ENCODE measurements around the gene SP140L. TPM values are rescaled to one million over a fixed set of nuclear protein-coding genes. Genes with fewer than 3 reads are reported as not detected.
"Not testable (repeated sequence)": the region's sequence is repeated elsewhere in the genome, so short reads cannot be mapped to it uniquely, and the experiment has no call there.

The SP140L gene
- total and polyA plus RNA-seq, 4 donors: 6.0 to 21.8 (median 13.3) TPM

DNA sequence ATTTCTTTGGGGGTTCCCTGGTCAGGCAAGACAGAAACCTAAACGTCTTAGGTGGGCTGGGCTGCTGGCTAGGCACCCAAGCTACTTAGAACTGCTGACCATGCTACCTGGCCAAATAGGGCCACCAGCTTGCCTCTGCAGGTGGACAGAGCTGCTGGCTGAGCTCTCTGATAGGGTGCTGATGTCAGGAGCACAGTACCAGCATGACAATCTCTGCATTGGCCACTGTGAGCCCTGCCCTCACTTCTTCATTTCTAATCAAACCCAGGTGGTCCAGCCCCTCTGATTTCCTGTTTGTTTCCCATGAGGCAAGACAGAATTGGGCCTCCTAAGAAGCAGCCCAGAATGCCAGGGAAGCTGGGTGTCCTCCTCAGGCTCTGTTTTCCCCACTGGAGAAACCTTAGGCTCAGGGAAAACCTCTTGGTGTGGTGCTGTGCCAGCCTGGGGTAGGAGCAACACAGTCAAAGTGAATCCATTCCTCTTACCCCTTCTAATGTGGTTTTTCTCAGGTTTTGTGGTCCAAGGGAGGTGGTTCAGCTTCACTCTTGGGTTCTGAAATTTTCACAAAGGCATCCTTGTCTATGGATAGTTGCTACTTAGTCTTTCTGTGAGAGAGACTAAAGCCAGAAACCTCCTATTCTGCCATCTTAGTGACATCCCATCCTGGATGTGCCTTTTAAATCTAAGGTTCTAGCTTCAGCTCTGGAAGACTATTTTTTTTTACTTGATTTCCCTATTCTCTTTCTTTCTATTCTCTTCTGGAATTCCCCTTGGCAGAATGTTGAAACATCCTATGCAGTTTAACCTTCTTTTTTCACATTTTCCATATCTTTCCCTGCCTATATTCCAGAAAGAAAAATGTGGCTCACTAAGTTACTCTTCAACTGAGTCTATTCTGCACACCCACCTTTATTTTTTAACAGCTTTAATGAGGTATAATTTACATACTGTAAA lies 104.2 kb downstream of the SP140L start:
- WGBS, 2 donors: 85% methylated on average over 1 of the region's 1 CpG
- Histone ChIP-seq H3K27ac (ENCODE audit: low read depth in 1 of 2, low read length in 2 of 2) (no peak overlapping the region), H3K27me3 (ENCODE audit: control insufficient read depth in 1 of 2, insufficient read depth in 2 of 2, low read length in 1 of 2) (no peaks in the 10 kb centered on the region), H3K36me3 (ENCODE audit: control insufficient read depth in 1 of 2, insufficient read depth in 2 of 2, low read length in 1 of 2) (peaks cover 4% of the 10 kb centered on the region in 2 donors), H3K9me3 (ENCODE audit: control insufficient read depth, low read length) (no peaks in the 10 kb centered on the region), H3K4me3 (ENCODE audit: low read length in 2 of 2) (no peak overlapping the region), H3K4me1 (ENCODE audit: control insufficient read depth in 1 of 2, insufficient read depth in 2 of 2, low read length in 2 of 2) (no peaks in the 10 kb centered on the region)
- intact Hi-C loops (cut with DNase I): no loop called here
- DNase-seq: no peak
- ATAC-seq (ENCODE audit: low FRiP score): no peak

DNA sequence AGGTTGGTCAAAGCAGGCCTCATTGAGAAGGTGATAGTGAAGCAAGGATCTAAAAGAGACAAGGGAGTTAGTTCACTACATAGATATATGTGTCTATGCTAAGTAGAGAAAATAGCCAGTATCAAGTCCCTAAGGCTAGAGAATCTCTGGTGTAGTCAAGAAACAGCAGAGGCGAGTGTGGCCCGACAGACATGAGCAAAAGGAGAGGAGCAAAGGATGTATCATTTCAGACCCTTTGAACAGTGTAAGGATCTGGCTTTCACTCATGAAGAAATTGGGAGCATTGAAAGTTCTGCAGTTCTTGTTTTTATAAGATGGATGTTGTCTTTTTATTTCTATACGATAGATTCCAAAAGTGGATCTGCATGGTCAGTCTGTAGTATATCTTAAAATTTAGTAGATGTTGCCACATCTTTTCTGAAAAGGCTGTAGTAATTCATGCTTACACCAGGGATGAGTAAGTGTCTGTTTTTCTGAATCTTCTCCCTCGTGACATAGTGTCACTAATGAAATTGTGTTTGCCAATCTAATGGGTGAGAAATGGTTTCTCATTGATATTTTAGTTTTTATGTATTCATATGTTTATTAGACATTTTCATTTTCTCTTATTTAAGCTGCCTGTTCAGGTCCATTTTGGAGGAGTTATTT lies 107.8 kb downstream of the SP140L start:
- ATAC-seq (ENCODE audit: low FRiP score): no peak
- WGBS, 2 donors: 80 to 91% methylated on average over 4 of the region's 4 CpGs

DNA sequence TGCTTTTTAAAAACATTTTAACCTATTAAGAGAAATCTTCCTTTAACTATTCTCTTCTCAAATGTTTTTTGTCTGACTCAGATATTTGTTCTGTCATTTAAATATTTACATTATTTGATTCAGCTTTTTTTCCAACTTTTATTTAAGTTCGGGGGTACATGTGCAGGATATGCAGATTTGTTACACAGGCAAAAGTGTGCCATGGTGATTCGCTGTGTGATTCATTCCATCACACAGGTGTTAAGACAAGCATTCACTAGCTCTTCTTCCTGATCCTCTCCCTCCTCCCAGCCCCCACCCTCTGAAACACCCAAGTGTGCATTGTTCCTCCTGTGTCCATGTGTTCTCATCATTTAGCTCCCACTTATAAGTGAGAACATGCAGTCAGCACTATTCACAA lies 108.4 kb downstream of the SP140L start:
- intact Hi-C loops (cut with DNase I): no loop called here
- DNase-seq: no peak
- WGBS, 2 donors: 98 to 100% methylated on average over 2 of the region's 2 CpGs
- H3K27ac ChIP-seq (ENCODE audit: low read depth in 1 of 2, low read length in 2 of 2): no peak overlapping the region
- no peaks in the 10 kb centered on the region for H3K9me3 ChIP-seq (ENCODE audit: control insufficient read depth, low read length)
- H3K4me3 ChIP-seq (ENCODE audit: low read length in 2 of 2): no peak overlapping the region
- no peak for ATAC-seq (ENCODE audit: low FRiP score)
- no peaks in the 10 kb centered on the region for H3K27me3 ChIP-seq (ENCODE audit: control insufficient read depth in 1 of 2, insufficient read depth in 2 of 2, low read length in 1 of 2)
- no peaks in the 10 kb centered on the region for H3K36me3 ChIP-seq (ENCODE audit: control insufficient read depth in 1 of 2, insufficient read depth in 2 of 2, low read length in 1 of 2)
- H3K4me1 ChIP-seq (ENCODE audit: control insufficient read depth in 1 of 2, insufficient read depth in 2 of 2, low read length in 2 of 2): no peaks in the 10 kb centered on the region

More for the DNA sequence above, 107.8 kb downstream of the SP140L start:
- intact Hi-C loops (cut with DNase I): no loop called here
- DNase-seq: no peak
- Histone ChIP-seq H3K27me3 (ENCODE audit: control insufficient read depth in 1 of 2, insufficient read depth in 2 of 2, low read length in 1 of 2) (no peaks in the 10 kb centered on the region), H3K36me3 (ENCODE audit: control insufficient read depth in 1 of 2, insufficient read depth in 2 of 2, low read length in 1 of 2) (peaks cover 0 to 2% of the 10 kb centered on the region in 2 donors), H3K27ac (ENCODE audit: low read depth in 1 of 2, low read length in 2 of 2) (no peak overlapping the region), H3K4me1 (ENCODE audit: control insufficient read depth in 1 of 2, insufficient read depth in 2 of 2, low read length in 2 of 2) (no peaks in the 10 kb centered on the region), H3K4me3 (ENCODE audit: low read length in 2 of 2) (no peak overlapping the region), H3K9me3 (ENCODE audit: control insufficient read depth, low read length) (no peaks in the 10 kb centered on the region)

DNA sequence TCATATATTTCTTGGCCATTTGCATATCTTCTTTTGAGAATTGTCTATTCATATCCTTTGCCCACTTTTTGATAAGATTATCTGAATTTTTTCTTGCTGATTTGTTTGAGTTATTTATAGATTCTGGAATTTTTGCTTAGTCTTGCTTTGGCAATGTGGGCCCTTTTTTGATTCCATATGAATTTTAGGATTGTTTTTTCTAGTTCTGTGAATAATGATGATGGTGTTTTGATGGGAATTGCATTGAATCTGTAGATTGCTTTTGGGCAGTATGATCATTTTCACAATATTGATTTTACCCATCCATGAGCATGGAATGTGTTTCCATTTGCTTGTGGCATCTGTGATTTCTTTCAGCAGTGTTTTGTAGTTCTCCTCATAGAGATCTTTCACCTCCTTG lies 112.1 kb downstream of the SP140L start:
- H3K27ac ChIP-seq (ENCODE audit: low read depth in 1 of 2, low read length in 2 of 2); H3K36me3 ChIP-seq (ENCODE audit: control insufficient read depth in 1 of 2, insufficient read depth in 2 of 2, low read length in 1 of 2); H3K4me1 ChIP-seq (ENCODE audit: control insufficient read depth in 1 of 2, insufficient read depth in 2 of 2, low read length in 2 of 2); H3K4me3 ChIP-seq (ENCODE audit: low read length in 2 of 2); H3K27me3 ChIP-seq (ENCODE audit: control insufficient read depth in 1 of 2, insufficient read depth in 2 of 2, low read length in 1 of 2); H3K9me3 ChIP-seq (ENCODE audit: control insufficient read depth, low read length); DNase-seq; intact Hi-C loops (cut with DNase I); ATAC-seq (ENCODE audit: low FRiP score): not testable (repeated sequence)

DNA sequence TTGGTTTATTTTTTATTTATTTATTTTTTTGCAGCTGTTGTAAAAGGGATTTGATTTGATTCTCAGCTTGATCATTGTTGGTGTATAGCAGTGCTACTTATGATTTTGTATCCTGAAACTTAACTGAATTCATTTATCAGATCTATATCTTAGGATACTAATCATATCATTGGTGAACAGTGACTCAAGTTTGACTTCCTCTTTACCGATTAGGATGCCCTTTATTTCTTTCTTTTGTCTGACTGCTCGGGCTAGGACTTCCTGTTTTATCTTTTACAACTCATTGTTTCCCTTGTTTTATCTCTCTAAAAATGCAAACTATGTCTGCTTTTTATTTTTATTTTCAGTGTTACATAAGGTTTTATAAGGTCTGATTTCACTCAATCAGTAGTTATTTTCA lies 112.6 kb downstream of the SP140L start:
- WGBS, 2 donors: 21 to 28% methylated on average over 2 of the region's 2 CpGs
- no peak overlapping the region for H3K27ac ChIP-seq (ENCODE audit: low read depth in 1 of 2, low read length in 2 of 2)
- H3K4me3 ChIP-seq (ENCODE audit: low read length in 2 of 2): no peak overlapping the region
- intact Hi-C loops (cut with DNase I): no loop called here
- DNase-seq: no peak
- no peaks in the 10 kb centered on the region for H3K9me3 ChIP-seq (ENCODE audit: control insufficient read depth, low read length)
- H3K27me3 ChIP-seq (ENCODE audit: control insufficient read depth in 1 of 2, insufficient read depth in 2 of 2, low read length in 1 of 2): no peaks in the 10 kb centered on the region
- ATAC-seq (ENCODE audit: low FRiP score): no peak
- peaks cover 0 to 2% of the 10 kb centered on the region in 2 donors for H3K4me1 ChIP-seq (ENCODE audit: control insufficient read depth in 1 of 2, insufficient read depth in 2 of 2, low read length in 2 of 2)
- peaks cover 0 to 2% of the 10 kb centered on the region in 2 donors for H3K36me3 ChIP-seq (ENCODE audit: control insufficient read depth in 1 of 2, insufficient read depth in 2 of 2, low read length in 1 of 2)

DNA sequence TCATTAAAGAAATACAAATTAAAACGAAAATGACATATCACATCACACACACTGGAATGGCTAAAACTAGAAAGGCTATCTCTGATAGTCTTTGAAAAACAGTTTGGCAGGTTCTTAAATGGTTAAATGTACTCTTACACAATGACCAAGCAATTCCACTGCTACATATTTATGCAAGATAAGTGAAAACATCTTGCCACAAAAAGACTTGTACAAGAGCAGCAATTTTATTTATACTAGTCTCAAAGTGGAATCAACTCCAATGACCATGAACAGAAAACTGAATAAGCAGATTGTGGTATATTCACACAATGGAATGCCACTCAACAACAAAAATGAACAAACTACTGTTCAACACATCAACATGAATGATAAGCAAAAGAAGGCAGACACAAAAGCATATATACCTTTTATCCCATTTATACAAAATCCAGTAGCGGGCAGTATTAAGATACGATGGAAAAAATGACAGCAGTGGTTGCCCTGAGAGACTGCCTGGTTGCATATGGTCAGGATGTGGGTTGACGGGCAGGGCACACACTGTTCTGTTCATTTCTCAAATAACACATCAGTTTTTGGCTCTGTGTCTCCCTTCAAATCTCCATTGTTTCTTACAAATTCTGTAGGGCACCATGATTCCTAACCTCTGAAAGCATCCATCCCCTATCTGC lies 114.4 kb downstream of the SP140L start:
- ATAC-seq (ENCODE audit: low FRiP score): peak; percentile 19
- Histone ChIP-seq H3K9me3 (ENCODE audit: control insufficient read depth, low read length) (no peaks in the 10 kb centered on the region), H3K36me3 (ENCODE audit: control insufficient read depth in 1 of 2, insufficient read depth in 2 of 2, low read length in 1 of 2) (peaks cover 2 to 5% of the 10 kb centered on the region in 2 donors), H3K27me3 (ENCODE audit: control insufficient read depth in 1 of 2, insufficient read depth in 2 of 2, low read length in 1 of 2) (no peaks in the 10 kb centered on the region), H3K4me3 (ENCODE audit: low read length in 2 of 2) (no peak overlapping the region), H3K4me1 (ENCODE audit: control insufficient read depth in 1 of 2, insufficient read depth in 2 of 2, low read length in 2 of 2) (peaks cover 0 to 2% of the 10 kb centered on the region in 2 donors), H3K27ac (ENCODE audit: low read depth in 1 of 2, low read length in 2 of 2) (no peak overlapping the region)
- WGBS, 2 donors: 37 to 67% methylated on average over 4 of the region's 4 CpGs
- intact Hi-C loops (cut with DNase I): no loop called here
- no peak for DNase-seq

DNA sequence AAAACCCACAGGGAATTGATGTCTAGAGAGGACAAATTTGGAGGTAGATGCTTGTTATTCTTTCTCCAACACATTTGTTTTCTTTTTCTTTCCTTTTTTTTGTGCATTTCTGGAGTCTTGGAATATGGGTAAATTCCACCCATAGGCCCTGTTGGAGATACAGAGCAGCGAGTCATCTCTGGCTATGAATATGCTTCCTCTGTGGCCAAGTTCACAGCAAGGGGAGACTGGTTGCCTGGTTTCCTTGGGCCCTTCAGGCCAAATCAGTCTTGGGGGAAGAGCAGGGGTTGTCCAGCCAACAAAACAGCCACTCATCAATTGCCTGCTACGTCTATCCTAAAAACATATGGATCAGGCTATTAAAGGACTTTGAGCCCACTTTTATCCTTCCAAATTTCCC lies 116.5 kb downstream of the SP140L start:
- Histone ChIP-seq H3K4me3 (ENCODE audit: low read length in 2 of 2) (no peak overlapping the region), H3K4me1 (ENCODE audit: control insufficient read depth in 1 of 2, insufficient read depth in 2 of 2, low read length in 2 of 2) (peaks cover 0 to 2% of the 10 kb centered on the region in 2 donors), H3K9me3 (ENCODE audit: control insufficient read depth, low read length) (no peaks in the 10 kb centered on the region), H3K27ac (ENCODE audit: low read depth in 1 of 2, low read length in 2 of 2) (no peak overlapping the region), H3K36me3 (ENCODE audit: control insufficient read depth in 1 of 2, insufficient read depth in 2 of 2, low read length in 1 of 2) (peaks cover 5% of the 10 kb centered on the region in 2 donors), H3K27me3 (ENCODE audit: control insufficient read depth in 1 of 2, insufficient read depth in 2 of 2, low read length in 1 of 2) (no peaks in the 10 kb centered on the region)
- intact Hi-C loops (cut with DNase I): no loop called here
- 31 to 43% methylated on average over 2 of the region's 2 CpGs for WGBS, 2 donors
- ATAC-seq (ENCODE audit: low FRiP score): no peak
- no peak for DNase-seq

DNA sequence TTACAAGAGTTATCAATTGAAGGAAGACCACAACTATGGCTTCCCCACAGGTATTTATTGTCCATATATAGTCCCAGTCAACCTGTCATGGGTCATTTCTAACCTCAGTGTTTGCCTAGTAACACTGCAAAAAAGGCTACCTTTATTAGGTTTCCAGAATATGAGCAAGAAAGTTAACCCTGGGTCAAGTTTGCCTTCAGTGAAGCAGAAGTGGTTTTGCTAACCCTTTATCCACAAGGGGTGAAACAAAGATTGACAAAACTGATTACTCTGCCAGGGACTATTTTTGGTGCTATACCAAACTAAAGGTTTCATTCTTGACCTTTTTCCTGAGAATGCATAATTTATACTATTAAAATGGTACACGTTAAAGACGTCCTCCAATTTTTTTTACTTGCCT lies 117.8 kb downstream of the SP140L start:
- peaks cover 0 to 2% of the 10 kb centered on the region in 2 donors for H3K4me1 ChIP-seq (ENCODE audit: control insufficient read depth in 1 of 2, insufficient read depth in 2 of 2, low read length in 2 of 2)
- no peak for ATAC-seq (ENCODE audit: low FRiP score)
- DNase-seq: no peak
- no peak overlapping the region for H3K4me3 ChIP-seq (ENCODE audit: low read length in 2 of 2)
- H3K36me3 ChIP-seq (ENCODE audit: control insufficient read depth in 1 of 2, insufficient read depth in 2 of 2, low read length in 1 of 2): peaks cover 5 to 7% of the 10 kb centered on the region in 2 donors
- H3K27ac ChIP-seq (ENCODE audit: low read depth in 1 of 2, low read length in 2 of 2): no peak overlapping the region
- H3K9me3 ChIP-seq (ENCODE audit: control insufficient read depth, low read length): no peaks in the 10 kb centered on the region
- WGBS, 2 donors: 49 to 56% methylated on average over 2 of the region's 2 CpGs
- intact Hi-C loops (cut with DNase I): no loop called here
- no peaks in the 10 kb centered on the region for H3K27me3 ChIP-seq (ENCODE audit: control insufficient read depth in 1 of 2, insufficient read depth in 2 of 2, low read length in 1 of 2)

Data from aorta (tissue), 5 donors.